ENCODE data around the gene CBLB. TPM values are rescaled to one million over a fixed set of nuclear protein-coding genes. Genes with fewer than 3 reads are reported as not detected.

The CBLB gene
- total and polyA plus RNA-seq, 2 experiments from 2014 or later: 20.5 to 47.7 TPM

- no peaks in the 10 kb centered on the region for H3K27me3 ChIP-seq (ENCODE audit: insufficient read depth)
- H3K9me2 ChIP-seq (ENCODE audit: insufficient read depth): no peaks in the 10 kb centered on the region
- TF ChIP-seq, protein P1, sequence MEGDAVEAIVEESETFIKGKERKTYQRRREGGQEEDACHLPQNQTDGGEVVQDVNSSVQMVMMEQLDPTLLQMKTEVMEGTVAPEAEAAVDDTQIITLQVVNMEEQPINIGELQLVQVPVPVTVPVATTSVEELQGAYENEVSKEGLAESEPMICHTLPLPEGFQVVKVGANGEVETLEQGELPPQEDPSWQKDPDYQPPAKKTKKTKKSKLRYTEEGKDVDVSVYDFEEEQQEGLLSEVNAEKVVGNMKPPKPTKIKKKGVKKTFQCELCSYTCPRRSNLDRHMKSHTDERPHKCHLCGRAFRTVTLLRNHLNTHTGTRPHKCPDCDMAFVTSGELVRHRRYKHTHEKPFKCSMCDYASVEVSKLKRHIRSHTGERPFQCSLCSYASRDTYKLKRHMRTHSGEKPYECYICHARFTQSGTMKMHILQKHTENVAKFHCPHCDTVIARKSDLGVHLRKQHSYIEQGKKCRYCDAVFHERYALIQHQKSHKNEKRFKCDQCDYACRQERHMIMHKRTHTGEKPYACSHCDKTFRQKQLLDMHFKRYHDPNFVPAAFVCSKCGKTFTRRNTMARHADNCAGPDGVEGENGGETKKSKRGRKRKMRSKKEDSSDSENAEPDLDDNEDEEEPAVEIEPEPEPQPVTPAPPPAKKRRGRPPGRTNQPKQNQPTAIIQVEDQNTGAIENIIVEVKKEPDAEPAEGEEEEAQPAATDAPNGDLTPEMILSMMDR (conservative IDR thresholded peaks at IDR 0.05; ENCODE audit: low read depth in 2 of 2): no peak
- no peak for TF ChIP-seq POLR2AphosphoS5 (IDR thresholded peaks at IDR 0.05; ENCODE audit: low read depth)
- no peak for TF ChIP-seq ZNF331 (CRISPR knock-in tag; IDR thresholded peaks at IDR 0.05; ENCODE audit: low read depth)
- no peak for TF ChIP-seq REST (IDR thresholded peaks at IDR 0.05; ENCODE audit: unreplicated experiment)
- no peak for TF ChIP-seq ZNF462 (CRISPR knock-in tag; IDR thresholded peaks at IDR 0.05)
- no peak for TF ChIP-seq ZNF114 (CRISPR knock-in tag; IDR thresholded peaks at IDR 0.05)
- TF ChIP-seq, protein P2, sequence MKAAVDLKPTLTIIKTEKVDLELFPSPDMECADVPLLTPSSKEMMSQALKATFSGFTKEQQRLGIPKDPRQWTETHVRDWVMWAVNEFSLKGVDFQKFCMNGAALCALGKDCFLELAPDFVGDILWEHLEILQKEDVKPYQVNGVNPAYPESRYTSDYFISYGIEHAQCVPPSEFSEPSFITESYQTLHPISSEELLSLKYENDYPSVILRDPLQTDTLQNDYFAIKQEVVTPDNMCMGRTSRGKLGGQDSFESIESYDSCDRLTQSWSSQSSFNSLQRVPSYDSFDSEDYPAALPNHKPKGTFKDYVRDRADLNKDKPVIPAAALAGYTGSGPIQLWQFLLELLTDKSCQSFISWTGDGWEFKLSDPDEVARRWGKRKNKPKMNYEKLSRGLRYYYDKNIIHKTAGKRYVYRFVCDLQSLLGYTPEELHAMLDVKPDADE (IDR thresholded peaks at IDR 0.05): no peak
- TF ChIP-seq CREB1 (CRISPR knock-in tag; IDR thresholded peaks at IDR 0.05; ENCODE audit: low read depth): no peak
- TF ChIP-seq JUNB (IDR thresholded peaks at IDR 0.05; ENCODE audit: unreplicated experiment): no peak
- no peak for TF ChIP-seq EZH2 (IDR thresholded peaks at IDR 0.05; ENCODE audit: low read depth, unreplicated experiment)
- no peak for TF ChIP-seq STAT1 (IDR thresholded peaks at IDR 0.05; ENCODE audit: unreplicated experiment)
- no peak for TF ChIP-seq NANOG (IDR thresholded peaks at IDR 0.05; ENCODE audit: borderline replicate concordance)
- H3K36me3 Mint-ChIP-seq (ENCODE audit: low read depth): no peaks in the 10 kb centered on the region
- no peaks in the 10 kb centered on the region for H3F3A ChIP-seq (replicated peaks; ENCODE audit: low read depth)
- peak overlapping the region; percentile 28; the same call in 1 of the 2 replicates for H2AFZ ChIP-seq
- no peak for ATAC-seq
- H3K36me3 ChIP-seq (ENCODE audit: insufficient read depth): no peaks in the 10 kb centered on the region
- H3K27me3 Mint-ChIP-seq (ENCODE audit: insufficient read depth, low read depth, poor library complexity): no peaks in the 10 kb centered on the region
- H3K27ac Mint-ChIP-seq: no peak overlapping the region
- H3K4me2 ChIP-seq: no peak overlapping the region
- no peaks in the 10 kb centered on the region for H3K9me3 Mint-ChIP-seq
- DNase-seq (ENCODE audit: low spot score): no peak
- H3K4me3 Mint-ChIP-seq: no peak overlapping the region
- peaks cover 3% of the 10 kb centered on the region; the same call in 1 of the 3 replicates for H3K4me1 Mint-ChIP-seq
- H3K4me1 ChIP-seq (ENCODE audit: insufficient read depth): no peaks in the 10 kb centered on the region
- no peaks in the 10 kb centered on the region for H4K20me1 ChIP-seq (replicated peaks; ENCODE audit: insufficient read depth)
- H3K79me2 ChIP-seq (replicated peaks; ENCODE audit: insufficient read depth): no peaks in the 10 kb centered on the region
- H3K4me3 ChIP-seq: no peak overlapping the region
- H3K27ac ChIP-seq (ENCODE audit: low read depth): no peak overlapping the region
Measured at GRCh38 chr3:105905328-105905727, 36.5 kb upstream of the CBLB start.

All from GM23338 (cell line).